Measurements from ENCODE around the gene CLEC14A.

Gene CLEC14A

GRCh38 chr14:38225946-38226345 is 29.9 kb downstream of the CLEC14A start:
- no peak for TF ChIP-seq CTCF (IDR thresholded peaks at IDR 0.05; ENCODE audit: insufficient read depth, low read depth, low read length, missing control alignments)
- DNase-seq (ENCODE audit: low read depth) = no peak
- H3K4me3 ChIP-seq (ENCODE audit: low read depth, low read length) = no peak overlapping the region

GRCh38 chr14:38224338-38224737 is 31.6 kb downstream of the CLEC14A start:
- no peak for DNase-seq (ENCODE audit: low read depth)
- no peak overlapping the region for H3K4me3 ChIP-seq (ENCODE audit: low read depth, low read length)
- no peak for TF ChIP-seq CTCF (IDR thresholded peaks at IDR 0.05; ENCODE audit: insufficient read depth, low read depth, low read length, missing control alignments)

GRCh38 chr14:38221077-38221476 is 34.8 kb downstream of the CLEC14A start:
- no peak for TF ChIP-seq CTCF (IDR thresholded peaks at IDR 0.05; ENCODE audit: insufficient read depth, low read depth, low read length, missing control alignments)
- no peak for DNase-seq (ENCODE audit: low read depth)
- no peak overlapping the region for H3K4me3 ChIP-seq (ENCODE audit: low read depth, low read length)

GRCh38 chr14:38217553-38217952 is 38.3 kb downstream of the CLEC14A start:
- no peak for DNase-seq (ENCODE audit: low read depth)
- TF ChIP-seq CTCF (IDR thresholded peaks at IDR 0.05; ENCODE audit: insufficient read depth, low read depth, low read length, missing control alignments) = no peak

GRCh38 chr14:38213001-38213400 is 42.9 kb downstream of the CLEC14A start:
- DNase-seq (ENCODE audit: low read depth) = no peak
- no peak overlapping the region for H3K4me3 ChIP-seq (ENCODE audit: low read depth, low read length)
- TF ChIP-seq CTCF (IDR thresholded peaks at IDR 0.05; ENCODE audit: insufficient read depth, low read depth, low read length, missing control alignments) = no peak

More at GRCh38 chr14:38217553-38217952, 38.3 kb downstream of the CLEC14A start:
- H3K4me3 ChIP-seq (ENCODE audit: low read depth, low read length) = no peak overlapping the region

- no peak overlapping the region for H3K4me3 ChIP-seq (ENCODE audit: low read depth, low read length)
Observed at GRCh38 chr14:38212111-38212510, 43.8 kb downstream of the CLEC14A start.

More at GRCh38 chr14:38212111-38212510, 43.8 kb downstream of the CLEC14A start:
- no peak for TF ChIP-seq CTCF (IDR thresholded peaks at IDR 0.05; ENCODE audit: insufficient read depth, low read depth, low read length, missing control alignments)
- DNase-seq (ENCODE audit: low read depth) = no peak

Data from GM12865 (cell line).